Stimulated activated naive CD8-positive, alpha-beta T cell treated with anti-CD3 and anti-CD28 coated beads, Interleukin-15, amount 100 ng/mL, for 72 hours (primary cell): Measurements from ENCODE around the gene NLGN4Y.
"Not testable (repeated sequence)": the region's sequence is repeated elsewhere in the genome, so short reads cannot be mapped to it uniquely, and the experiment has no call there.

Source experiments
- ATAC-seq: fragments of 150-1000 bp; cut with Tn5 transposase; 2 replicates; pipeline ENCODE4 v1.10.0; 2021; ENCODE audit warnings: mild to moderate bottlenecking, moderate library complexity
- DNase-seq, 2 donors: peaks; one replicate each; pipeline ENCODE4 v3.0.0; 2021 to 2022
- H3K27ac Mint-ChIP-seq, 2 donors: one replicate each; pipeline ENCODE4 v1.8.0; 2022; ENCODE audit warnings: mild to moderate bottlenecking in 2 of 2, mixed read lengths in 2 of 2, moderate library complexity in 2 of 2
- H3K27me3 Mint-ChIP-seq: one replicate; pipeline ENCODE4 v1.8.0; 2022; ENCODE audit warnings: mixed read lengths
- H3K4me1 Mint-ChIP-seq: one replicate; pipeline ENCODE4 v1.8.0; 2022; ENCODE audit warnings: mild to moderate bottlenecking, mixed read lengths
- H3K4me3 Mint-ChIP-seq, 2 donors: one replicate each; pipeline ENCODE4 v1.8.0; 2022; ENCODE audit warnings: mild to moderate bottlenecking in 2 of 2, mixed read lengths in 2 of 2, moderate library complexity in 1 of 2
- H3K9me3 Mint-ChIP-seq, 2 donors: one replicate each; pipeline ENCODE4 v1.8.0; 2022; ENCODE audit warnings: mixed read lengths in 2 of 2

The NLGN4Y gene

DNA sequence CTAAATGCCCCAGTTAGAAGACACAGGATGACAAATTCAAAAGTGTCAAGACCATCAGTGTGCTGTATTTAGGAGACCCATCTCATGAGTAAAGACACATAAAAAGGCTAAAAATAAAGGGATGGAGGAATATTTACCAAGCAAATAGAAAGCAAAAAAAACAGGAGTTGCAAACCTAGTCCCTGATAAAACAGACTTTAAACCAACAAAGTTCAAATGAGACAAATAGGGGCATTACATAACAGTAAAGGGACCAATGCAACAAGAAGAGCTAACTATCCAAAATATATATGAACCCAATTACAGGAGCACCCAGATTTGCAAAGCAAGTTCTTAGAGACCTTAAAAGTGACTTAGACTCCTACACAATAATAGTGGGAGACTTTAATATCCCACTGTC is 336.1 kb downstream of the NLGN4Y start:
- DNase-seq (no peak), ATAC-seq (no peak)
- H3K27ac Mint-ChIP-seq = no peak overlapping the region
- no peak overlapping the region for H3K4me3 Mint-ChIP-seq
- H3K4me1 Mint-ChIP-seq = no peaks in the 10 kb centered on the region
- H3K27me3 Mint-ChIP-seq = no peaks in the 10 kb centered on the region
- peaks cover 16 to 32% of the 10 kb centered on the region in 2 donors for H3K9me3 Mint-ChIP-seq

DNA sequence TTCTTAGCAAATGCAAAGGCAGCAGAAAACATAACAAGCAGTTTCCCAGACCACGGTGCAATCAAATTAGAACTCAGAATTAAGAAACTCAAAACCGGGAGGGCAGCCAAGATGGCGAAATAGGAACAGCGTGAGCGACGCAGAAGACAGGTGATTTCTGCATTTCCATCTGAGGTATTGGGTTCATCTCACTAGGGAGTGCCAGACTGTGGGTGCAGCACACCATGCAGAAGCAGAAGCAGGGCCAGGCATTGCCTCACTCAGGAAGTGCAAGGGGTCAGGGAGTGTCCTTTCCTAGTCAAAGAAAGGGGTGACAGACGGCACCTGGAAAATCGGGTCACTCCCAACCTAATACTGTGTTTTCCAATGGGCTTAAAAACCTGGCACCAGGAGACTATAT is 336.7 kb downstream of the NLGN4Y start:
- not testable (repeated sequence) for H3K27me3 Mint-ChIP-seq, H3K4me3 Mint-ChIP-seq, DNase-seq, H3K27ac Mint-ChIP-seq, ATAC-seq, H3K4me1 Mint-ChIP-seq
- H3K9me3 Mint-ChIP-seq = peaks cover 16 to 35% of the 10 kb centered on the region in 2 donors

DNA sequence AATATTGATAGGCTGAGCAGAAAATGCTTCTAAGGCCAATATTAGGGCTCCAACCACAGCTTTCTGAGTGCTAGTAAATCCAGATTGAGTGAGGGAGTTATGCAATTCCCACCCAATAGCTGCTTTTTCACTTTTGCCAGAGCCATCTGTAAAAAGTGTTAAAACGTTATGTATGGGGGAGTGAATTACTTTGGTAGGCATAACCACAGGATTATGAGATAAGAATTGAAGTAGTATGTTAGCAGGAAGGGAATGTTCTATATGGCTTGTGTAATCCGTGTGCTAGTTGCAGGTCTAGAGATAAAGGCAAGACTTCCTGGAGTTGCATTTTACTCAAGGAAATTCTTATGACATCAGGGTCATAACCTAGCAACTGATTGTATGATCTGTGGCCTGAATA is 347.6 kb downstream of the NLGN4Y start:
- H3K27me3 Mint-ChIP-seq = no peaks in the 10 kb centered on the region

More for the DNA sequence above, 347.6 kb downstream of the NLGN4Y start:
- H3K27ac Mint-ChIP-seq = no peak overlapping the region
- no peak overlapping the region for H3K4me3 Mint-ChIP-seq
- no peak for DNase-seq
- peaks cover 0 to 15% of the 10 kb centered on the region in 2 donors for H3K9me3 Mint-ChIP-seq
- ATAC-seq = no peak
- H3K4me1 Mint-ChIP-seq = no peaks in the 10 kb centered on the region
